ENCODE measurements around the gene MMEL1.

- TF ChIP-seq, protein P1, sequence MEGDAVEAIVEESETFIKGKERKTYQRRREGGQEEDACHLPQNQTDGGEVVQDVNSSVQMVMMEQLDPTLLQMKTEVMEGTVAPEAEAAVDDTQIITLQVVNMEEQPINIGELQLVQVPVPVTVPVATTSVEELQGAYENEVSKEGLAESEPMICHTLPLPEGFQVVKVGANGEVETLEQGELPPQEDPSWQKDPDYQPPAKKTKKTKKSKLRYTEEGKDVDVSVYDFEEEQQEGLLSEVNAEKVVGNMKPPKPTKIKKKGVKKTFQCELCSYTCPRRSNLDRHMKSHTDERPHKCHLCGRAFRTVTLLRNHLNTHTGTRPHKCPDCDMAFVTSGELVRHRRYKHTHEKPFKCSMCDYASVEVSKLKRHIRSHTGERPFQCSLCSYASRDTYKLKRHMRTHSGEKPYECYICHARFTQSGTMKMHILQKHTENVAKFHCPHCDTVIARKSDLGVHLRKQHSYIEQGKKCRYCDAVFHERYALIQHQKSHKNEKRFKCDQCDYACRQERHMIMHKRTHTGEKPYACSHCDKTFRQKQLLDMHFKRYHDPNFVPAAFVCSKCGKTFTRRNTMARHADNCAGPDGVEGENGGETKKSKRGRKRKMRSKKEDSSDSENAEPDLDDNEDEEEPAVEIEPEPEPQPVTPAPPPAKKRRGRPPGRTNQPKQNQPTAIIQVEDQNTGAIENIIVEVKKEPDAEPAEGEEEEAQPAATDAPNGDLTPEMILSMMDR (IDR thresholded peaks at IDR 0.05), result no peak
- TF ChIP-seq POLR2A (IDR thresholded peaks at IDR 0.05), result no peak
Observed at GRCh38 chr1:2592672-2593071, 40.1 kb downstream of the MMEL1 start.

All from heart left ventricle (tissue), 13 donors.